ENCODE results near the gene ITPKB. TPM values are rescaled to one million over a fixed set of nuclear protein-coding genes. Genes with fewer than 3 reads are reported as not detected.
"Not testable (repeated sequence)": the region's sequence is repeated elsewhere in the genome, so short reads cannot be mapped to it uniquely, and the experiment has no call there.

Gene ITPKB
- total RNA-seq, 1 experiment from 2014 or later: 19.0 TPM

DNA sequence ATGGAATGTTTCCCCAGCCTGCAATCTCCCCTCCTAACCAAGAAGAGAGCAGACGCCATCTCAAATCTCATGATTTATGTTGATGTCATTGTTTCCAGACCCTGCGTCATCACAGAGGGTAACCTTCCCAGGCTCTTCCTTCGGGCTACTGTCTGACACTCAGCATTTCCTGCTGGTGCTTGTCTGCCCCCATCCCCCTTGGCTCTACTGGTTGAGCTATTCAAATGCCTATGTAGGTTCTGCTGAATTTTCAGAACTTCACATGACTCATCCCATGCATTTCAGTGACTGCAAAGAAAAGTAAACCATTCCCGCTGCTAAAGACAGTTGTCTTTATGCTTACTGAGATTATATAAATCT lies 24.8 kb upstream of the ITPKB start:
- H3K36me3 ChIP-seq: no peaks in the 10 kb centered on the region

DNA sequence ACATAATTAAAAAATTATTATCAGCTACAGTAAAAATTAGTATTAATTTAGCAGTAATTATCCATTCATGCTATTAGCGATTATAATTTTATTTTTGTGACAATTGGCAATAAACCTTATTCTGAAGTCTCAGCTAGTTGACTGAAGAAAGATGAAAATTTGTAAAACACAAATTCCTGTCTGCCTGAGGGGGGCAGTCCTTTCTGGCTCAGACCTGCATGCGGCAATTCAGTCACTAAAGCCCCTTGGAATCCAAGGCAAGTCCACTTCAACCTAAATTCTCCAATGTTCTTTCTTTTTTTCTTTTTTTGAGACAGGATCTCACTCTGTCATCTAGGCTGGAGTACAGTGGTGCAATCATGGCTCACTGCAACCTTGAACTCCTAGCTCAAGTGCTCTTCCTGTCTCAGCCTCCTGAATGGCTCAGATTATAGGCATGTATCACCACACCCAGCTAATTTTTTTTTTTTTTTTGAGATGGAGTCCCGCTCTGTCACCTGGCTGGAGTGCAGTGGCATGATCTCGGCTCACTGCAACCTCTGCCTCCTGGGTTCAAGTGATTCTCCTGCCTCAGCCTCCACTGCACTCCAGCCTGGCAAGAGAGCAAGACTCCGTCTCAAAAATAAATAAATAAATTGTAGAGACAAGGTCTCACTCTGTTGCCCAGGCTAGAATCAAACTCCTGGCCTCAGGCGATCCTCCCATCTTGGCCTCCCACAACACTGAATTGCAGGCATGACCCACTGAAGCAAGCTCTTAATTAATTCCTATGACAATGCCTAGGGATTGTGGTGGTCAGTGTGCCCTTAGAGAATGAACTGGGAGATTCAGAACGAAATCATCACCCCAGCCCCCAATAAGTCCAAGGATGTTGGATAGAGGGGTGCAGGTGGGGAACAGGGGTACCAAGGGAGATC lies 24.2 kb upstream of the ITPKB start:
- Histone ChIP-seq H3K36me3 (no peaks in the 10 kb centered on the region), H3K9me3 (no peaks in the 10 kb centered on the region), H3K4me3 (no peak overlapping the region), H3K27me3 (no peaks in the 10 kb centered on the region)
- DNase-seq: no peak

More for the DNA sequence above, 24.8 kb upstream of the ITPKB start:
- Histone ChIP-seq H3K4me3 (no peak overlapping the region), H3K27me3 (no peaks in the 10 kb centered on the region), H3K9me3 (no peaks in the 10 kb centered on the region)
- peak; percentile 94 for DNase-seq

DNA sequence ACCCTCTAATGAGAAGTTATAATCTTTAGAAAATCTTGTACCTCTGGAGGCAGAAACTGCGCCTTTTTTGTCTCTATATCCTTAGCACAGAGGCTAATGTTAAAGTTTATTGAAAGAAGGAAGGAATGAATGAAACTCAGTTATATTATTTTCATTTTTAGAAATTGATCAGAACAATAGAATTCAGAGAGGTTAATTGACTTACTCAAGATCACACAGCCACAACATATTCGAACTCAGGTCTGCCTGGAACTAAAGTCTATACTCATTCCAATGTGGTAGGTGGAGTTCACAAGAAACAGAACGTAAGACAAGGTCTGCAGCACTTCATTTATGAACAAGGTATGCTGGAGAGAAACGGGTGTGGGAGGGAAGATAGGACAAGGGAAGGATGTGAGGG lies 23.0 kb upstream of the ITPKB start:
- Histone ChIP-seq H3K4me3 (no peak overlapping the region), H3K27me3 (no peaks in the 10 kb centered on the region), H3K36me3 (no peaks in the 10 kb centered on the region), H3K9me3 (no peaks in the 10 kb centered on the region)
- DNase-seq: no peak

DNA sequence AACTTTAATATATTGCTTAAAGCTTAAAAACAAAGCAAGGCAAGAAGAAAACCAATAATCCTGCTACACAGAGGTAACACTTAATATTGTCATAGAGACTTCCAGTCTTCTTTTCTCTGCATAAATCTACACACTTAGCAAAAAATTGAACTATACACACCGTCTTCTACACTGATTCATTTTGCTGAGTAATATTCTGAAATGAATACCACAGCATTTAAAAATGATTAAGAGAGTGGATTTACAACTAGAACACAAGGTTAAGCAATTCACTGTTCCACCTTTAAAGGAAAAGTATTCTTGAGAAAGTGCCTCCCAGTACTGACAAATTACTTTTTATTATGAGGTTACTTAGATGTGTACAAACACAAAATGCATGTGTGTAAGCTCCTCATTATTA lies 22.2 kb upstream of the ITPKB start:
- Histone ChIP-seq H3K36me3 (no peaks in the 10 kb centered on the region), H3K27me3 (no peaks in the 10 kb centered on the region), H3K9me3 (no peaks in the 10 kb centered on the region), H3K4me3 (no peak overlapping the region)
- no peak for DNase-seq

DNA sequence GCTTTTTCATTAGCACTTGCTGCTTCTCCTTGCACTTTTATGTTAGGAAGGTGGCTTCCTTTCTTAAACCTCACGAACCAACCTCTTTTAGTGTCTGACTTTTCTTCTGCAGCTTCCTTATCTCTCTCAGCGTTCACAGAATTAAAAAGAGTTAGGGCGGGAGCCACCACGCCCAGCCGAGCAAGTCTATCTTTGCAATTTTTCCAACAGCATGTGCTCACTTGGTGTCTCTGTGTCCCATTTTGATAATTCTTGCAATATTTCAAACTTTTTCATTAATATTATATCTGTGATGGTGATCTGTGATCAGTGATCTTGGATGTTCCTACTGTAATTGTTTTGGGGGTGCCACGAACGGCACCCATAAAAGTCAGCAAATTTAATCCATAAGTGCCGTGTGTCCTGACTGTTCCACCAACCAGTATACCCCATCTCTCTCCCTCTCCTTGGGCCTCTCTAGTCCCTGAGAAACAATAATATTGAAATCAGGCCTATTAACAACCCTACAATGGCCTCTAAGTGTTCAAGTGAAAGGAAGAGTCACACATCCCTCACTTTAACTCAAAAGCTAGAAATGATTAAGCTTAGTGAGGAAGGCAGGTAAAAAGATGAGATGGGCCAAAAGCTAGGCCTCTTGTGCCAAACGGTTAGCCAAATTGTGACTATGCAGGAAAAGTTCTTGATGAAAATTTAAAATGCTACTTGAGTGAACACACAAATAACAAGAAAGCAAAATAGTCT lies 15.9 kb upstream of the ITPKB start:
- no peaks in the 10 kb centered on the region for H3K9me3 ChIP-seq
- no peak for DNase-seq
- no peaks in the 10 kb centered on the region for H3K36me3 ChIP-seq
- H3K27me3 ChIP-seq: no peaks in the 10 kb centered on the region
- H3K4me3 ChIP-seq: no peak overlapping the region

DNA sequence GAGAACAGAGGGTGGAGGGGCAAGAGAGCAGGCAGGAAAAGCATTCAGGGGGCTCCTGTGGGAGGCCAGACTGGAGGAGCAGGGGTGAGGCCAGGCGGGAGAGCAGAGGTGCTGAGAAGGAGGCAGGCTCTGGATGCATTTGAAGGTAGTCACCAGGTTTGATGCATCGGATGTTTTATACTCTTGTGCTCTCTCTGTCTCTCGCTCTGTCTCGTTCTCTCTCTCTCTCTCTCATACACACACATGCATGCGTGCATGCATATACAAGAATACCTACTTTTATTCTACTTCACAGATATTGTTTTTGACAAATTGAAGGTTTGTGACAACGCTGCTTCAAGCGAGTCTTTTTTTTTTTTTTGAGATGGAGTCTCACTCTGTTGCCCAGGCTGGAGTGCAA lies 15.0 kb upstream of the ITPKB start:
- Histone ChIP-seq H3K36me3 (no peaks in the 10 kb centered on the region), H3K27me3 (no peaks in the 10 kb centered on the region)
- DNase-seq: no peak

DNA sequence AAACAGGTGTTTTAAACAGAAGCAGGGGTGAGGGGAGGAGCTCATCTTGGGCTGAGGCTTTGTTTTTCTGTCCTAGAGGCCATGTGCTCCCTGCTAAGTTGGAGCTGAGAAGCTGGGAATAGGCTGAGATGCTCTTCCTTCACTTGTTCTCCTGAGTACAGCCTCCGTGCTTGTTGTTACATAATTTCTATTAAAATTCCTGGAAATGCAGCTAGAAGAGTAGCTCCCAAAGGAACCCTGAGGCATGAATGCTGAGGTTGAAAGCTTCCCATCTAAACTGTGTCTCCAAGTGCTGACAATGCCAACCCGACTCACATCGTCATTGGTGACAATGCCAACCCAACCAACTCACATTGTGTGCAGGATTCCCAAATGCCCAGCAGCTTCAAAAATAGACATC lies 12.6 kb upstream of the ITPKB start:
- Histone ChIP-seq H3K9me3 (no peaks in the 10 kb centered on the region), H3K27me3 (no peaks in the 10 kb centered on the region), H3K4me3 (no peak overlapping the region), H3K36me3 (no peaks in the 10 kb centered on the region)
- DNase-seq: no peak

More for the DNA sequence above, 15.0 kb upstream of the ITPKB start:
- H3K9me3 ChIP-seq: no peaks in the 10 kb centered on the region
- H3K4me3 ChIP-seq: no peak overlapping the region

DNA sequence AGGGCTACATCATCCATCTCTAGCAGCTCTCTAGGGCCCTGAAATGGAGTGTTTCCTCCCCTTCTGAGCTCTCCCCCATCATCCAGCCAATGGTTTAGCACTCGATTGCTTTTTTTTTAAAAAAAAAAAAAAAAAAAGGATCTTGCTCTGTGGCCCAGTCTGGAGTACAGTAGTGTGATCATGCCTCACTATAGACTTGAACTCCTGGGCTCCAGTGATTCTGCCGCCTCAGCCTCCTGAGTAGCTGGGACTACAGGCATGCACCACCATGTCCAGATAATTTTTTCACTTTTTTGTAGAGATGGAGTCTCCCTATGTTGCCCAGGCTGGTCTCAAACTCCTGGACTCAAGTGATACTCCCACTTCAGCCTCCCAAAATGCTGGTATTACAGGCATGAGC lies 12.1 kb upstream of the ITPKB start:
- H3K4me3 ChIP-seq: no peak overlapping the region
- no peaks in the 10 kb centered on the region for H3K9me3 ChIP-seq
- no peaks in the 10 kb centered on the region for H3K36me3 ChIP-seq
- DNase-seq: no peak
- H3K27me3 ChIP-seq: no peaks in the 10 kb centered on the region

DNA sequence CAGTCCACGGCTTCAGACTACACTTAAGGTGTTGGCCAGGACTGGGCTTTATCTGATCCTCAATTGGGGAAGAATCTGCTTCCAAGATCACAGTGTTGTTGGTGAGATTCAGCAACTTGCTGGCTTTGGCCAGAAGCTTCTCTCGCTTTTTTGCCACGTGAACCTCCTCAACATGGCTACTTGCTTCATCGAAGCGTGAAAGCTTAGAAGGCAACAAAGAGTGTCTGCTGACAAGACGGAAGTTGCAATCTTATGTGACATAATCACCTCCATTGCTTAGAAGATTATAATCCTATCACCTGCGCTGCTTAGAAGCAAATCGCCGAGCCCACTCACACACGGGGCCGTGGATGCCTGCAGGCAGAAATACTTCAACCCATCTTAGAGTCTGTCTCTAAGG lies 10.4 kb upstream of the ITPKB start:
- H3K27me3 ChIP-seq: no peaks in the 10 kb centered on the region
- DNase-seq: no peak

DNA sequence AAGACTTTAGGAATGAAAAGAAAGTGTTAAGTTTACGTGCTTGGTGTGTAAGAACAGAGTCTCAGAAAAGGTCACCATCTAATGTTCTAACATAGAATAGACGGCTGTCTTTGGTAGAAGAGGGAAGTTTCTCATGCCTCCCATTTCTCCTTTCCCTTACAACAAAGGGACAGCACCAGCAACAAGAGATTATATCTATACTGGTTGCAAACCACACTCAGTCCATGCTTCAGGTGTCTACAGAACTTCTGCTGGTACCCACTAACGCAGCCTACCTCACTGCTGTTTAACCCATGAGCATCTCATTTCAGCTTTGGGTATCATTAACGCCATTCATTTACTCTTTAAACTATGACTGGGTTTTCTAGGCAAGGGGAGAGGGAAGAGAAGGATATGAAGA lies 9.2 kb upstream of the ITPKB start:
- Histone ChIP-seq H3K36me3 (no peaks in the 10 kb centered on the region), H3K4me3 (no peak overlapping the region), H3K27me3 (no peaks in the 10 kb centered on the region), H3K9me3 (peaks cover 3% of the 10 kb centered on the region; the same call in 1 of the 2 replicates)
- DNase-seq: no peak

More for the DNA sequence above, 10.4 kb upstream of the ITPKB start:
- H3K9me3 ChIP-seq: no peaks in the 10 kb centered on the region
- H3K36me3 ChIP-seq: no peaks in the 10 kb centered on the region
- H3K4me3 ChIP-seq: no peak overlapping the region

DNA sequence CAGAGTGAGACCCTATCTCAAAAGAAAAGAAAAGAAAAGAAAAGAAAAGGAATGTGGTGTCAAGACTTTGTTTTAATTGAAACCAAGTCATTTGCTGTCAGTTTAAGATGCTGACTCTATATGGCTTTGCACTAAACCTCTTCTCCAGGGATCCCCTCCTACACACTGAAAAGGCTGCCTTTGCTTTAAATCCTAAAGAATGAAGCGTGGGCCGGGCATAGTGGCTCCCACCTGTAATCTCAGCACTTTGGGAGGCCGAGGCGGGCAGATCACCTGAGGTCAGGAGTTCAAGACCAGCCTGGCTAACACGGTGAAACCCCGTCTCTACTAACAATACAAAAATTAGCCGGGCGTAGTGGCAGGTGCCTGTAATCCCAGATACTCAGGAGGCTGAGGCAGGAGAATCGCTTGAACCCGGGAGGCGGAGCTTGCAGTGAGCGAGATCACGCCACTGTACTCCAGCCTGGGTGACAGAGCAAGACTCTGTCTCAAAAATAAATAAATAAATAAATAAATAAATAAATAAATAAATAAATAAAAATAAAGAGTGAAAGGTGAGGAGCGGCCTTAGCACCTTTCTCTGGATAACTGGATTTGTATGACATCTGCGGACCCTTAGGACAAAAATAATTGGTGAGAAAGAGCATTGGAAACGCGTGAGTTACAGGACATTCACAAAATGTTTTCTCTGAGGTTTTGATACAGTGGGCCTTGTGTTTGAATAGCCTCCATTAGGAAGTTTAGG lies 8.6 kb upstream of the ITPKB start:
- DNase-seq, H3K36me3 ChIP-seq, H3K4me3 ChIP-seq, H3K27me3 ChIP-seq, H3K9me3 ChIP-seq: not testable (repeated sequence)

DNA sequence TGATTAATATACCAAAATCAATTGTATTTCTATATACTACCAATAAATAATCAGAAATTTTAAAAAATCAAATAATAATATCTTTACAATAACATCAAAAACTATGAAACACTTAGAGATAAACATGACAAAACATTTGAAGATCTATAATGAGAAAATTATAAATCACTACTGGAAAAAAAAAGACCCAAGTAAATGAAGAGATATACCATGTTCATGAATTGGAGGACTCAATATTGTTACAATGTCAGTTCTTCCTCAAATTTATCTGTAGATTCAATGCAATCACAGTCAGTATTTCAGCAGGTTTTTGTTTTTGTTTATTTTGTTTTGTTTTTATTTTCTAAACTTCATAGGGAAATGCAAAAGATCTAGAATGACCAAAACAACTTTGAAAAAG lies 4.2 kb upstream of the ITPKB start:
- Histone ChIP-seq H3K9me3 (peaks cover 9% of the 10 kb centered on the region; the same call in 1 of the 2 replicates), H3K4me3 (no peak overlapping the region), H3K36me3 (no peaks in the 10 kb centered on the region), H3K27me3 (no peaks in the 10 kb centered on the region)
- no peak for DNase-seq

DNA sequence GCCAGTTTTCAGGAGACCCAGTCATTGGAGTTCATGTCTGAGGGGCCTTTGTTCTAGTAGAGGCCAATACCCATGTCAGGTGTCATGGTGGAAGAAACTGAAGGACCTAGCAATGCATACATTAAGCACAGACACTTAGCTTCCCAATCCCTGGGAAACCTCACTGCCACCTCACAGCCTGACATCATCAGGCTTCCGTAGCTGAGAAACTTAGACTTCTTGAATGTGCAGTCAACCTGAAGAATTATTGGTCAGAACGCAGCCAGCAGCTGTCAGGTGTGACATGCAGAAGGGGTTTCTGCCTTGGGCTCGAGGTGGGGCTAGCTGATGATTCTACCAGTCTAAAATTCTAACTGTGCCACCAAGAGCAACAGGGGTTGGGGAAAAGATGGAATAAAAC lies 1.9 kb upstream of the ITPKB start:
- Histone ChIP-seq H3K9me3 (peaks cover 9% of the 10 kb centered on the region; the same call in 1 of the 2 replicates), H3K36me3 (peaks cover 10% of the 10 kb centered on the region), H3K4me3 (no peak overlapping the region), H3K27me3 (no peaks in the 10 kb centered on the region)
- DNase-seq: no peak

DNA sequence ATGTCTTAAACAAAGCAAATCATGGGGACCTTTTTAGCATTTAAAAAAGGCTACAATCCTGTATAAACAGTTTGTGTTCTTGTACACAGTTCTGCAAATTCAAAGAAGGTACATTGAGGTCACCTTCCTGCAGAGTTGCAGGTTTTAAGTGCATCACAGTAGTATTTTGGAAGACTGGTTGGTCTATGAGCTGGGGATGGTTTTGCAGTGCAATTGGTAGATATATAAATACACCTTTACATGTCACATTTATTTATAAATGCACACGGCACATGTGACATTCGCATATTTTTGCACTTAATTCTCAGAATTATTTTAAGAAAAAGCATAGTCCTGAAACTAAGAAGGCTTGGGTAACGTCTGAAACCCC lies 599 bp upstream of the ITPKB start:
- Histone ChIP-seq H3K27me3 (no peaks in the 10 kb centered on the region), H3K4me3 (peak overlapping the region; percentile 58), H3K9me3 (peaks cover 9% of the 10 kb centered on the region; the same call in 1 of the 2 replicates), H3K36me3 (peaks cover 17% of the 10 kb centered on the region)
- DNase-seq: no peak

DNA sequence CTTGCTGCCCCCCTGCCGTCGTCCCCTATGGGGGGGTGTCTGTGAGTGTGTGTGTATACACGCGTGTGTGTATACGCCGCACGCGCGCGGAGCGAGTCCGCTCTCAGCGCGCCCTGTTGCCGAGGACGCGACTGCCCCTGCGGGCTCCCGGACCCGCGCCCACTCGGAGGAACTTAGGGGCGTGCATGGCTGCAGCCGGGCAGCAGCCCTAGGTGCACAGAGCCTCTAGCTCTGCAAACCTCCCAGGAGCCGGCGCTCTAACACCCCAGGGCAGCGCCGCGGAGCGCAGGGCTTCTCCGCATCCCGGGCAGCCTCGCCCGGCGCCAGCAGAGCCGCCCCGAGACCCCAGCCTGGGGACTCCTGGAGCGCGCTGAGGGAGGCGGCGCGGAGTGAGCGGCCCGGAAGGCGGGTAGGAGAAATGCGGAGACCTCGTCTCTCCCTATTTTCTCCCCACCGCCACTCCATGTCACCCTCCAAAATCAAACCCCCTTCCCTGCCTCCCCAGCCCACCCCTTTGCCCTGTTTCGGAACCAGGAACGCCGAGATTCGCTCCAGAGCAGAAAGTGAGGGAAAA lies 574 bp downstream of the ITPKB start:
- peaks cover 8% of the 10 kb centered on the region; the same call in 1 of the 2 replicates for H3K9me3 ChIP-seq
- DNase-seq: peak; percentile 52
- peak overlapping the region; percentile 58 for H3K4me3 ChIP-seq
- H3K36me3 ChIP-seq: peaks cover 29% of the 10 kb centered on the region
- no peaks in the 10 kb centered on the region for H3K27me3 ChIP-seq

DNA sequence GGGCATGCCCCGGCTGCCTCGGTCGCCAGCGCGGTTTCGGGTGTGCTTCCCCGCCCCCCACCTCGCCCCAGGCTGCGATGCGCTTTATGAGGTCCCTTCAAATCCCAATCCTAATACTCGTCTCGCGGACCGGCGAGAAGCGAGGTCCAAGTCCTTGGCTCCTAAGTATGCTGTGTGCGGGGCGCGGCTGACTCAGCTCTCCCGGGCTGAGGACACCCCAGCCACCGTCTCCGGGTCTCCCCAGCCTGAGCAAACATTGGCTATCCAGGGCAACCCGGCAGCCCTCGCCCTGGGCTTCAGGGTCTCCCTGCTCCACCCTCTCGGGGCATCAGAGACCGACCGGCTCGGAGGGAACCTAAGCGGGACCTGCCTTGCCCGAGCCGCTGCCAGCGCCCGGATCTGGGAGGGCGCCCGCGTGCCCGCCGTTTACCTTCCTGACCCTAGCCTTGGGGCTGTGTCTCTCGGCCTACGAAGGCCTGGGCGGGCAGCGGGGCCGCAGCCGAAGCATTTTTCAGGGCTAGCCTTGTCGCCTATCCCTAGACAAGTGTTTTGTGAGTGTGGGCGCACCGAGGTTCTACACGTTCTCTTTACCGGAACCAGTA lies 1.2 kb downstream of the ITPKB start:
- DNase-seq: peak; percentile 60
- Histone ChIP-seq H3K36me3 (peaks cover 31% of the 10 kb centered on the region), H3K9me3 (peaks cover 2% of the 10 kb centered on the region; the same call in 1 of the 2 replicates), H3K27me3 (no peaks in the 10 kb centered on the region), H3K4me3 (peak overlapping the region; percentile 58)
